ENCODE results near the gene CERS2. TPM values are rescaled to one million over a fixed set of nuclear protein-coding genes. Genes with fewer than 3 reads are reported as not detected.

Gene CERS2
- total and polyA plus RNA-seq, 2 of the 13 experiments (the other 11 are each of a cell fraction or from before 2014, with no cell fraction given) = 269 to 298 TPM

- TF ChIP-seq ZNF263 (CRISPR knock-in tag; IDR thresholded peaks at IDR 0.05) (peak; percentile 65; the same call in 1 of the 2 replicates), ZNF850 (CRISPR knock-in tag; conservative IDR thresholded peaks at IDR 0.05) (no peak), DR1 (CRISPR knock-in tag; IDR thresholded peaks at IDR 0.05) (0 out of 2 replicates have a peak, but pooled peaks have one; percentile 30), NR2F6 (IDR thresholded peaks at IDR 0.05) (peak; percentile 82), NR2F6 (CRISPR knock-in tag; IDR thresholded peaks at IDR 0.05) (peak; percentile 83), AGO2 (optimal IDR thresholded peaks at IDR 0.05; ENCODE audit: low read depth, low read length) (peak; percentile 63), ZKSCAN1 (IDR thresholded peaks at IDR 0.05; ENCODE audit: low read length) (no peak), ZNF564 (CRISPR knock-in tag; IDR thresholded peaks at IDR 0.05) (no peak; the same call in 1 of the 2 replicates), KLF11 (CRISPR knock-in tag; IDR thresholded peaks at IDR 0.05) (no peak), KLF16 (CRISPR knock-in tag; IDR thresholded peaks at IDR 0.05) (no peak), FOXC1 (CRISPR knock-in tag; IDR thresholded peaks at IDR 0.05; ENCODE audit: borderline replicate concordance) (no peak), BHLHE40 (IDR thresholded peaks at IDR 0.05; ENCODE audit: low read length) (no peak), NFE2L1 (CRISPR knock-in tag; IDR thresholded peaks at IDR 0.05; ENCODE audit: borderline replicate concordance) (no peak), ZNF33A (CRISPR knock-in tag; IDR thresholded peaks at IDR 0.05; ENCODE audit: borderline replicate concordance) (no peak), CEBPZ (IDR thresholded peaks at IDR 0.05; ENCODE audit: low read length) (no peak), SCMH1 (CRISPR knock-in tag; IDR thresholded peaks at IDR 0.05; ENCODE audit: borderline replicate concordance) (no peak), ZNF205 (CRISPR knock-in tag; IDR thresholded peaks at IDR 0.05) (0 out of 2 replicates have a peak, but pooled peaks have one; percentile 17)
- TF ChIP-seq, protein P1, sequence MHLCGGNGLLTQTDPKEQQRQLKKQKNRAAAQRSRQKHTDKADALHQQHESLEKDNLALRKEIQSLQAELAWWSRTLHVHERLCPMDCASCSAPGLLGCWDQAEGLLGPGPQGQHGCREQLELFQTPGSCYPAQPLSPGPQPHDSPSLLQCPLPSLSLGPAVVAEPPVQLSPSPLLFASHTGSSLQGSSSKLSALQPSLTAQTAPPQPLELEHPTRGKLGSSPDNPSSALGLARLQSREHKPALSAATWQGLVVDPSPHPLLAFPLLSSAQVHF (CRISPR knock-in tag; IDR thresholded peaks at IDR 0.05) = no peak
- TF ChIP-seq, protein P2, sequence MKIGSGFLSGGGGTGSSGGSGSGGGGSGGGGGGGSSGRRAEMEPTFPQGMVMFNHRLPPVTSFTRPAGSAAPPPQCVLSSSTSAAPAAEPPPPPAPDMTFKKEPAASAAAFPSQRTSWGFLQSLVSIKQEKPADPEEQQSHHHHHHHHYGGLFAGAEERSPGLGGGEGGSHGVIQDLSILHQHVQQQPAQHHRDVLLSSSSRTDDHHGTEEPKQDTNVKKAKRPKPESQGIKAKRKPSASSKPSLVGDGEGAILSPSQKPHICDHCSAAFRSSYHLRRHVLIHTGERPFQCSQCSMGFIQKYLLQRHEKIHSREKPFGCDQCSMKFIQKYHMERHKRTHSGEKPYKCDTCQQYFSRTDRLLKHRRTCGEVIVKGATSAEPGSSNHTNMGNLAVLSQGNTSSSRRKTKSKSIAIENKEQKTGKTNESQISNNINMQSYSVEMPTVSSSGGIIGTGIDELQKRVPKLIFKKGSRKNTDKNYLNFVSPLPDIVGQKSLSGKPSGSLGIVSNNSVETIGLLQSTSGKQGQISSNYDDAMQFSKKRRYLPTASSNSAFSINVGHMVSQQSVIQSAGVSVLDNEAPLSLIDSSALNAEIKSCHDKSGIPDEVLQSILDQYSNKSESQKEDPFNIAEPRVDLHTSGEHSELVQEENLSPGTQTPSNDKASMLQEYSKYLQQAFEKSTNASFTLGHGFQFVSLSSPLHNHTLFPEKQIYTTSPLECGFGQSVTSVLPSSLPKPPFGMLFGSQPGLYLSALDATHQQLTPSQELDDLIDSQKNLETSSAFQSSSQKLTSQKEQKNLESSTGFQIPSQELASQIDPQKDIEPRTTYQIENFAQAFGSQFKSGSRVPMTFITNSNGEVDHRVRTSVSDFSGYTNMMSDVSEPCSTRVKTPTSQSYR (CRISPR knock-in tag; IDR thresholded peaks at IDR 0.05; ENCODE audit: borderline replicate concordance) = peak; percentile 48; the same call in 1 of the 2 replicates
- TF ChIP-seq, protein P3, sequence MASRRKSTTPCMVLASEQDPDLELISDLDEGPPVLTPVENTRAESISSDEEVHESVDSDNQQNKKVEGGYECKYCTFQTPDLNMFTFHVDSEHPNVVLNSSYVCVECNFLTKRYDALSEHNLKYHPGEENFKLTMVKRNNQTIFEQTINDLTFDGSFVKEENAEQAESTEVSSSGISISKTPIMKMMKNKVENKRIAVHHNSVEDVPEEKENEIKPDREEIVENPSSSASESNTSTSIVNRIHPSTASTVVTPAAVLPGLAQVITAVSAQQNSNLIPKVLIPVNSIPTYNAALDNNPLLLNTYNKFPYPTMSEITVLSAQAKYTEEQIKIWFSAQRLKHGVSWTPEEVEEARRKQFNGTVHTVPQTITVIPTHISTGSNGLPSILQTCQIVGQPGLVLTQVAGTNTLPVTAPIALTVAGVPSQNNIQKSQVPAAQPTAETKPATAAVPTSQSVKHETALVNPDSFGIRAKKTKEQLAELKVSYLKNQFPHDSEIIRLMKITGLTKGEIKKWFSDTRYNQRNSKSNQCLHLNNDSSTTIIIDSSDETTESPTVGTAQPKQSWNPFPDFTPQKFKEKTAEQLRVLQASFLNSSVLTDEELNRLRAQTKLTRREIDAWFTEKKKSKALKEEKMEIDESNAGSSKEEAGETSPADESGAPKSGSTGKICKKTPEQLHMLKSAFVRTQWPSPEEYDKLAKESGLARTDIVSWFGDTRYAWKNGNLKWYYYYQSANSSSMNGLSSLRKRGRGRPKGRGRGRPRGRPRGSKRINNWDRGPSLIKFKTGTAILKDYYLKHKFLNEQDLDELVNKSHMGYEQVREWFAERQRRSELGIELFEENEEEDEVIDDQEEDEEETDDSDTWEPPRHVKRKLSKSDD (CRISPR knock-in tag; IDR thresholded peaks at IDR 0.05; ENCODE audit: low read depth) = no peak
Observed at GRCh38 chr1:150971583-150972416, 2.8 kb downstream of the CERS2 start (continued).
